ENCODE results near the gene C1orf198.

C1orf198 gene

DNA sequence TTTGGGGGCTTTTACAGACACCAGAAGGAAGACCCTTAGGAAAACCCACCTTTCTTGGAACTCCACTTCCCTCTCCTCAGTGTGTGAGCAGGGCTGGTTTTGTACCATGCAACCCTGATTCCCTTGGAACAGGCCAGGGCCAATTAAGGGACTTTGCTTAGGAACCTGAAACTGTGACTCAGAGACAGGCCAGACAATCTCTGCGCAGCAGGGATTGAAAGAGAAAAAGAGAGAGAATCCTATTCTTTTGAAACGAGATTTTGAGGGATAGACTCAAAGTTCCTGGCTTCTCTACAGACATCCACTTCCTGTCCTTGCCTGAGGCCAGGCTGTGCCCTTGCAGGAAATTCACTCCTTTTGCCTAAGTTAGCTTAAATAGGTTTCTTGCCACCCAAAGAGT, 23.1 kb upstream of the C1orf198 start:
- no peak for DNase-seq

DNA sequence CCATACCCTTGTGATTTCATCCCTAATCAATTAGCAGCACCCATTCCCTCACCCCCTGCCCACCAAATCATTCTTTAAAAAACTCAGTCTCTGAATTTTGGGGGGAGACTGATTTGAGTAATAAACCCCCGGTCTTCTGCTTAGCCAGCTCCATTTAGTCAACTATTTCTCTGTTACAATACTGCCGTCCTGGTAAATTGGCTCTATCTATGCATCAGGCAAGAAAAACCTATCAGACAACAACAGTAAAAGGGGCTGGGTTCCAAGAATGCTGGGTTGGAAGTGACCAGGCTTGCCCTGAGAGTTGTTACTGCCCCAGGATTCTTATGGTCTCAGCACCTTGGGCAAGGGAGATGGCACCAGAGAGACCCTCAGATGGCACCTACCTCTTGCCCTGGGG, 16.3 kb upstream of the C1orf198 start:
- DNase-seq = no peak

- no peak for DNase-seq
Measured at GRCh38 chr1:230883967-230884366, 15.6 kb upstream of the C1orf198 start.

DNA sequence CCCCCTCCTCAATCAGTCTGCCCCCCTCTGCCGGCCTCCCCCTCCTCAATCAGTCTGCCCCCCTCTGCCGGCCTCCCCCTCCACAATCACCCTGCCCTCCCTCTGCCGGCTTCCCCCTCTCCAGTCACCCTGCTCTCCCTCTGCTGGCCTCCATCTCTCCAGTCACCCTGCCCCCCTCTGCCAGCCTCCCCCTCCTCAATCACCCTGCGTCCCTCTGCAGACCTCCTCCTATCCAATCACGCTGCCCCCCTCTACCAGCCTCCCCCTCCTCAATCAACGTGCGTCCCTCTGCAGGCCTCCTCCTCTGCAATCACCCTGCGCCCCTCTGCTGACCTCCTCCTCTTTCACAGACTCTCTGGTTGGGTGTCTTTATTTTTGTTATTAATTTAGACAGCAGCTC, 11.5 kb upstream of the C1orf198 start:
- no peak for DNase-seq

DNA sequence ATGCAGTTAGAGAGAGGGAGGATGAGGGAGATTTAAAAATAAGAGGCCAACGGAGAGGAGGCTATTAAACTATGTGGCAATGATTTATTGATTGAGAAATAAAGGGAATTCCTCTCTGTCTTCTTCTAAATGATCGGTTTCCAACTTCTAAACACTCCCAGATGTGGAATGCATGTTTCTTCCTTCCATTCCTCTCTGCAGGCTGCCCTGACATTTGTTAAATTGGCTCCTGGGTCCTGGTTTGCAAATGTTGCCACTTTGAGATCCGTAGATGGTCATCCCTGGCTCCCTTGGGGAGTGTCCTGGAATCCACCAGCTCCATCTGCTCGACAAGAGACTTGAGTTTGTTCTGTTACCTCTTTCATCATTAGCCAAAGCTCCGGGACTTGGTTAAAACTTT, 10.3 kb upstream of the C1orf198 start:
- no peak for DNase-seq

DNA sequence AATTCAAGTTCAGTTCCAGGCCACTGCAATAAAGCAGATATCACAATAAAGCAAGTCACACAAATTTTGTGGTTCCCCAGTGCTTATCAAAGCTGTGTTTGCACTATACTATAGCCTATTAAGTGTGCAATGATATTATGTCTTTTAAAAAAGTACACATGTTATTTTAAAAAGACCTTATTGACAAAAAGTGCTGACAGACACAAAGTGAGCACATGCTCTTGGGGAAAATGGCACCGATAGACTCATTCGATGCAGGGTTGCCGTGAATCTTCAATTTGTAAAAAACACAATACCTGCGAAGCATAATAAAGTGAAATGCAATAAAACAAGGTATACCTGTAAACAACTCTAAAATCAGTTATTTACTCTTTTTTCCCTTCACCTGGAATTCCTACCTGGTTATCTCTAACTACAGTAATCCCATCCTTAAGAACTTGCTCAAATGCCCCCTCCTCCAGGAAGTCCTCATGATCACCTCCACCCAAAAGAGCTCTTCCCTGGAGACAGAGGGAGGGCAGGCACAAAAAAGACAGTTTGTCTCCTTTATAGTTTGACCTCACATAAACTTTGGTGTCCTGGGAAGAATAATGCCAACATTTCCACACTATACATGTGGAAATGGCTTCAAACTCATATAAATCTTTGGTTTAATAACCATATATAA, 9.7 kb upstream of the C1orf198 start:
- no peak for DNase-seq

- no peak for DNase-seq
Measured at GRCh38 chr1:230877146-230877923, 9.0 kb upstream of the C1orf198 start.

DNA sequence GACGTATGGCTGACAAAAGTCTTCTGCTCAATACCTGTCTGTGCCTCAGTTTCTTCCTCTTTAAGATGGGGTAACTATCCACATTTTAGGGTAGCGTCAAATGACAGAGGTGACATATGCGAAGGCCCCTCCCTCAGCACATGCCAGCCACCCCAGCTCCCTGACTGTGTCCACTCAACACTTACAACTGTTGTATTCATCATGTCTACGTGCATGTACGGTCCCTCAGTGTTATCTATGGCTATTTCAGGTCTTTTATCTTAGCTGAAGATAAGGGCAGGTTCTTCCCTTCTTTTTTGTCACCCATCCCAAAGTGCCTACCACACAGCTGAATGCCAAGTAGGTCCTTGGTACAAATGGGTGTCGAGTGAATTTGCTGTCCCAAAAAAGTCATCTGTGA, 8.3 kb upstream of the C1orf198 start:
- DNase-seq = no peak

- no peak for DNase-seq
Measured at GRCh38 chr1:230875370-230875769, 7.0 kb upstream of the C1orf198 start.

DNA sequence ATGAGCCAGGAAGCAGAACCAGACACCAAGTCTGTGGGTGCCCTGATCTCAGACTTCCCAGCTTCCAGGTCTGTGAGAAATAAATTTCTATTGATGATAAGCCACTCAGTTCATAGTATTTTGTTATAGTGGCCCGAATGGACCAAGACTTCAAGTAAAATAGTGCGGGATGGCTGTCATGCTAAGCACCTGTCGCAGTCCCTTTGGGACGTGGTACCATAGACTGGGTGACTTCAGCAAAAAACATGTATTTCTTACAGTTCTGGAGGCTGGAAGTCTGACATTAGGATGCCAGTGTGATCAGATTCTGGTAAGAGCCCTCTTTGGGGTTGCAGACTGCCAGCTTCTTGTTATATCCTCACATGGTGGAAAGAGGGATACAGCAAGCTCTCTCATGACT, 2.6 kb upstream of the C1orf198 start:
- no peak for DNase-seq

DNA sequence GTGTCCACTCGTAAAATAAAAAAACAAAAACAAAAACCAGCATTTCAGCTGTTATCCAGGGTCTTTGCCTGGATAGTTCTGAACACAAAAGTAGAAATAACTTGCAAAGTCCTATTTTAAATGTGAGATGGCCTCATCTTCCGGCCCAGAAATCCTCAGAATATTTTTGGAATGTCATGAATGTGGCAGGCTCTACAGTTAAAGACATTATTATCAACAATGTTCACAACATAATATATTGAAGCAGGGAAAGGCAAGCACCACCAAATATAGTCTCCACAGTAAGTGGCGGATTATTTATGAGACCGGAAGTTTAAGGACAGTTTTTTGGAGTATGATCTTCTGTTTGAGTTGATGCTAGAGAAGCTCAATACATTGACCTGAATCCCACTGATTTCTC, 1.2 kb upstream of the C1orf198 start:
- DNase-seq = no peak

DNA sequence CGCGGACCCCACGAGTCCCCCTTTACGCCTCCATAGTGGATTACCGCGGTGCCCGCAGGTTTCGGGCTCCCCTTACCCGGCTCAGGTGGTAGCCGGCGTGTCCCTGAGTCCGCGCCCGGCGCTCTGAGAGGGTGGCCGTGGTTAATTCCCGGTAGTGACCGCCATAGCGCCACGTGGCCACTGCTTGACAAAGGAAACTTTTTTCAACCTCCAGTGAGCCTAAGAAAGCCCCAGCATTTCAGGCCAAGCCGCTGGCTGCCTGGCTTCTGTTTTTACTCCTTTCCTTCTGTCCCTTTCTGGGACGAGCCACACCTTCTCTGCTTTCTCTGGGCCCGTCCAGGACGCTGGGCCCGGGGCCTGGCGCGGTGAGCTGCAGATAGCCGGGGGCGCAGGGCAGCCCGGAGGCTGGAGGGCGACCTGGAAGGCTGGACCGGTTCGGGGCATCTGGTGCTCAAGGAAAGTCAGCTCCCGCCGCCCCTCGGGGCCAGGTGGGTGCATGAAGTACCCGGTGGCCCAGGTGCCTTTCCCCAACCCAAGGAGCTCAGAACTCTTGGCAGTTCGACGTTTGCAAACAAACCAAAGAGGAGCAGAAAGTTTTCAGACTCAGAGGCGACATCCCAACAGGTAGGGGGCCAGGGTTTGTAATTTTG, 540 bp upstream of the C1orf198 start:
- peak; percentile 79 for DNase-seq

GRCh38 chr1:230867101-230867902, 1.0 kb downstream of the C1orf198 start:
- no peak for DNase-seq

GRCh38 chr1:230866171-230867070, 1.9 kb downstream of the C1orf198 start:
- DNase-seq = no peak

DNA sequence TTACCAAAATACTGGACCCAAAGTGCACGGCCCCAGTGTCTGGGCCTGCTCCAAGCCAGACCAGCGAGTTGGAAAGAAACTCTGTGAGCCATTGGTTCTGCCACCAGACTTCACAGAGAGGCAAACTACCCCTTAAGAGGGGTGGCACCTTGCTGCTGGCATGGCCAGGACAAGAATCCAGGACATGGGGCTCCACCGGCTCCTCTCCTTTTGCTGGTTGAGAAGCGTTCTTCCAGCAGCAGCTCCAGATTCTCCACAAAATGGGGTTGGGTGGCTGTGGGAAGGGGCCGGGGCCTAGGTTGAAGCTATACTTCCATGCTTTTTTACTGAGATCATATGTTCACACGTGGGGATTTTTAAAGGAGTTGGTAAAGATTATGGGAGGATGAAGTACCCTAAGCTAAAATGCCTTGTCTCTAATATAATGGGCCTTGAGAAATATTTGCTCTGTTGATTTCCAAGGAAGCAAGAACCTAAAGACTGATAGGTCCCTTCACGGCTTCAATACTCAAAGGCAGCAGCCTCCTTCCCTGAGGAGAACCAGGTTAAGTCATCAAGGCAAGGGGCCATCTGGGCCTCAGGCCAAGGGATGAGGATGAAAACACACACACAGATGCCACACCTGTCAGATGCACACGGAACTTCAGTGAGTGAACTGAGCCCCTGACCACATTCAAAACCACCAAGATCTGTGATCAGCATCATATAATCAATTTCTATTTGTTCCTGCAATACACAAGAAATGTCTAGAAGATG, 3.1 kb downstream of the C1orf198 start:
- no peak for DNase-seq

GRCh38 chr1:230864441-230864840, 3.9 kb downstream of the C1orf198 start:
- DNase-seq = no peak

DNA sequence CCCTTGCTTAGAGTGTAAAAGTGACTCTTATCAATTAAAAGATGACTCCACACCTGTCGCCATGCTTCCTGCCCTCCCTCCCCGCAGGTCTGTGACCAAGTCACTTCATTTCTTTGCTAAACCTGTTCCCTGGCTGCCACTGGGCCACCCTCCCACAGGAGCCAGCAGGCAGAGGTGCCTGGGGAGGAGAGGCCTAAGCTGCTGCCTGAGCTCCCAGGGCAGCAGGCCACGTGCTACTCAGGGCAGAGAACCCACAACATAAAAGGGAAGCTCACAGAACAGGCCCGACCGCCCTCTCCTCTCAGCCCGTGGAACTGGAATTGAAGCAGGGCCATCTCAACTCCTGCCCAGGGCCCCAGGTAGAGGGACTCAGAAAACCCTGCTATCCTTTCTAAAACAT, 4.9 kb downstream of the C1orf198 start:
- no peak for DNase-seq

DNA sequence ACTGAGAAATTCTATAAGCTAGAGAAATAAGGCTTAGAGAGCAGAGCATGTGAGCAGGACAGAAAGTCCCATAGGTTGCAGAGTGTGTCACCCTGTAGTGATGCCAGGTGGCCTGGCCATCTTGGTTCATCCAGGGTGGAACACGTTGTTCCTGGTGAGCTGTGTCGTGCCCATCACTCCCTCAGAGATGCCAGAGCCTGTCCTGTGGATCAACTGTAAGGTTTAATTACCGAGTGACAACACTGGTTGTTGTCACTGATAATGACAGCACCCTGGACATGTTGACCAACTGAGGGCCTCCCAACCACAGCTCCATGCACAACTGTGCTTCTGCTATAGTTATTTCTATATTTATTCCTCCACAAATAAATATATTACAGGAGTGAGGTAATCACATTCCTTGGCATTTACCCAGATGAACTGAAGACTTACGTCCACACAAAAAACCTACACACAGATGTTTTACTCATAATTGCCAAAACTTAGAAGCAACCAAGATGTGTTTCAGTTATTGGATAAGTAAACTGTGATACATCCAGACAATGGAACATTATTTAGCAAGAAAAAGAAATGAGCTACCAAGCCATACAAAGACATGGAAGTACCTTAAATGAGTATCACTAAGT, 6.2 kb downstream of the C1orf198 start:
- no peak for DNase-seq

GRCh38 chr1:230861489-230861888, 6.8 kb downstream of the C1orf198 start:
- DNase-seq = no peak

DNA sequence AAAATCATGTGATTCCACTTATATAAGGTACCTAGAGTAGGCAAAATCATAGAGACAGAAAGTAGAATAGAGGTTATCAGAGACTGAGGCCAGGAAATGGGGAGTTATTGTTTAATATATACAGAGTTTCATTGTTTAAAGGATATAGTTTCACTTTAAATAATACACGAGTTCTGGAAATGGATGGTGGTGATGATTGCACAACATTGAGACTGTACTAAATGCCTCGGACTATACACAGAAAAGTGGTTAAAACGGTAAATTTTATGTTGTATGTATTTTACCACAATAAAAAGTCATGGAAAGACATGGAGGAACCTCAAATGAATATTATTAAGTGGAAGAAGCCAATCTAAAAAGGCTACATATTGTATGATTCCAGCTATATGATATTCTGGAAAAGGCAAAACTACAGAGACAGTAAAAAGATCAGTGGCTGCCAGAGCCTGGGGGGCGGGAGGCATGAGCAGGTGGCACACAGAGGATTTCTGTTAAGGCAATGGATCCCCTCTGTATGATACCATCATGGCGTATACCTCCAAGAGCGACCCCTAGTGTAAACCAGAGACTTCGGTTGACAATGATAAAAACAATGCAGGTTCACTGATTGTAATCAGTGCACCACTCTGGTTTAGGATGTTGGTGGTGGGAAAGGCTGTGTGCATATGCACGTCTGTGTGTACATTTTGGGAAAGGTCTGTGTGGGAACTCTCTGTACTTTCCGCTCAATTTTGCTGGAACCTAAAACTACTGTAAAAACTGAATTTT, 7.5 kb downstream of the C1orf198 start:
- no peak for DNase-seq
